ENCODE data around the gene ADAMTS15.

- no peak for TF ChIP-seq GATA2 (IDR thresholded peaks at IDR 0.05; ENCODE audit: low read depth, low read length)
- TF ChIP-seq GATA3 (IDR thresholded peaks at IDR 0.05; ENCODE audit: low read depth, low read length): no peak
Observed at GRCh38 chr11:130514851-130515250, 66.4 kb downstream of the ADAMTS15 start.
